Psoas muscle (tissue), 8 donors: ENCODE results near the gene CNIH3. TPM values are rescaled to one million over a fixed set of nuclear protein-coding genes. Genes with fewer than 3 reads are reported as not detected.

Experiments
- ATAC-seq, 4 donors: fragments of 200-7000 bp; cut with Tn5 transposase; one replicate each; pipeline ENCODE4 v1.9.1; 2020; ENCODE audit warnings: moderate library complexity in 3 of 4, mild to moderate bottlenecking in 2 of 4
- DNase-seq, 2 donors: peaks; one replicate each; pipeline ENCODE4 v3.0.0-alpha.2; 2020
- H3K27ac ChIP-seq: fragments of 200-600 bp; one replicate; pipeline ENCODE4 v1.8.0; 2022
- H3K27me3 ChIP-seq, 3 donors: fragments of 200-600 bp in 1 of 3; one replicate each; pipeline versions ENCODE4 v1.6.1 to v1.8.0; 2013 to 2022; ENCODE audit warnings: low read length in 2 of 3, mild to moderate bottlenecking in 2 of 3, moderate library complexity in 1 of 3; ENCODE audit not compliant: insufficient read depth in 3 of 3
- H3K36me3 ChIP-seq, 2 donors: fragments of 200-600 bp in 1 of 2; one replicate each; pipeline versions ENCODE4 v1.6.1 to v1.8.0; 2013 to 2022; ENCODE audit warnings: low read depth in 1 of 2, mild to moderate bottlenecking in 1 of 2, moderate library complexity in 1 of 2; ENCODE audit not compliant: insufficient read depth in 1 of 2
- H3K4me1 ChIP-seq: fragments of 200-600 bp; one replicate; pipeline ENCODE4 v1.8.0; 2022
- H3K4me3 ChIP-seq: fragments of 200-600 bp; one replicate; pipeline ENCODE4 v1.8.0; 2022; ENCODE audit warnings: mild to moderate bottlenecking
- H3K9me3 ChIP-seq: fragments of 200-600 bp; one replicate; pipeline ENCODE4 v1.8.0; 2022
- WGBS, 3 donors: extraction: QIAGEN DNeasy Blood & Tissue Kit; methylation state at CpG; one replicate each; pipeline versions ENCODE4 v1.1.6 to v1.1.7; 2013; 5-methylcytosine and 5-hydroxymethylcytosine counted together
- intact Hi-C, 2 donors: fragments of 100-400 bp; cut with DNase I; formaldehyde crosslinking; loops; one replicate each; pipeline versions ENCODE4 v1.11.0 to v1.14.2; 2022
- polyA plus RNA-seq, 3 donors: library from polyadenylated mRNA; stranded (reverse); fragments of 200-250 nt; gene quantifications; one replicate each; pipeline ENCODE4 v1.2.3, GENCODE V29; 2013
- total RNA-seq, 4 donors: library from RNA; stranded (reverse); fragmentation: NEBNext Ultra II Directional in 2 of 4; extraction: Animal tissue kit (Norgen Biotek cat#: 25700) in 2 of 4; gene quantifications; one replicate each; pipeline versions ENCODE4 v1.2.1 to v1.2.4, GENCODE V29; 2021 to 2023
- TF ChIP-seq, protein P1 (sequence below): fragments of 200-600 bp; IDR thresholded peaks from one replicate; pipeline ENCODE4 v1.8.0; 2022; ENCODE audit warnings: antibody characterized with exemption
- donor health status: healthy with polysubstance abuse.
- donor health status: DM: no; HTN: no; CAD: no; lungs with moderate emphysema.
- donor health status: Bipolar disorder and iron deficiency.
- donor health status: healthy.
- donor health status: DM: yes; HTN: yes; CAD: no.
- donor health status: DM: no; HTN: no; CAD: no.
- donor health status: DM: no; HTN: no; CAD: no.
- donor health status: DM: yes; HTN: yes; CAD: no.

The CNIH3 gene
- total and polyA plus RNA-seq, 7 donors, result 0.39 to 1.9 (median 1.2) TPM

- H3K9me3 ChIP-seq, result no peaks in the 10 kb centered on the region
- 87 to 97% (median 93%) methylated on average over 3 of the region's 3 CpGs for WGBS, 3 donors
- intact Hi-C loops, result no loop called here
- no peak for DNase-seq
- TF ChIP-seq, protein P1, sequence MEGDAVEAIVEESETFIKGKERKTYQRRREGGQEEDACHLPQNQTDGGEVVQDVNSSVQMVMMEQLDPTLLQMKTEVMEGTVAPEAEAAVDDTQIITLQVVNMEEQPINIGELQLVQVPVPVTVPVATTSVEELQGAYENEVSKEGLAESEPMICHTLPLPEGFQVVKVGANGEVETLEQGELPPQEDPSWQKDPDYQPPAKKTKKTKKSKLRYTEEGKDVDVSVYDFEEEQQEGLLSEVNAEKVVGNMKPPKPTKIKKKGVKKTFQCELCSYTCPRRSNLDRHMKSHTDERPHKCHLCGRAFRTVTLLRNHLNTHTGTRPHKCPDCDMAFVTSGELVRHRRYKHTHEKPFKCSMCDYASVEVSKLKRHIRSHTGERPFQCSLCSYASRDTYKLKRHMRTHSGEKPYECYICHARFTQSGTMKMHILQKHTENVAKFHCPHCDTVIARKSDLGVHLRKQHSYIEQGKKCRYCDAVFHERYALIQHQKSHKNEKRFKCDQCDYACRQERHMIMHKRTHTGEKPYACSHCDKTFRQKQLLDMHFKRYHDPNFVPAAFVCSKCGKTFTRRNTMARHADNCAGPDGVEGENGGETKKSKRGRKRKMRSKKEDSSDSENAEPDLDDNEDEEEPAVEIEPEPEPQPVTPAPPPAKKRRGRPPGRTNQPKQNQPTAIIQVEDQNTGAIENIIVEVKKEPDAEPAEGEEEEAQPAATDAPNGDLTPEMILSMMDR, result no peak
- no peak overlapping the region for H3K27ac ChIP-seq
- no peaks in the 10 kb centered on the region for H3K27me3 ChIP-seq
- H3K4me1 ChIP-seq, result peaks cover 7% of the 10 kb centered on the region
- no peak for ATAC-seq
- H3K4me3 ChIP-seq, result no peak overlapping the region
- no peaks in the 10 kb centered on the region for H3K36me3 ChIP-seq
These were observed 21.8 kb upstream of the CNIH3 start for GRCh38 chr1:224594360-224594759.

GRCh38 chr1:224594851-224595250, 21.3 kb upstream of the CNIH3 start:
- intact Hi-C loops, result no loop called here
- Histone ChIP-seq H3K36me3 (no peaks in the 10 kb centered on the region), H3K27me3 (no peaks in the 10 kb centered on the region), H3K27ac (no peak overlapping the region), H3K4me1 (peaks cover 7% of the 10 kb centered on the region), H3K4me3 (no peak overlapping the region), H3K9me3 (no peaks in the 10 kb centered on the region)
- TF ChIP-seq, protein P1, result no peak
- no peak for DNase-seq
- ATAC-seq, result no peak

DNA sequence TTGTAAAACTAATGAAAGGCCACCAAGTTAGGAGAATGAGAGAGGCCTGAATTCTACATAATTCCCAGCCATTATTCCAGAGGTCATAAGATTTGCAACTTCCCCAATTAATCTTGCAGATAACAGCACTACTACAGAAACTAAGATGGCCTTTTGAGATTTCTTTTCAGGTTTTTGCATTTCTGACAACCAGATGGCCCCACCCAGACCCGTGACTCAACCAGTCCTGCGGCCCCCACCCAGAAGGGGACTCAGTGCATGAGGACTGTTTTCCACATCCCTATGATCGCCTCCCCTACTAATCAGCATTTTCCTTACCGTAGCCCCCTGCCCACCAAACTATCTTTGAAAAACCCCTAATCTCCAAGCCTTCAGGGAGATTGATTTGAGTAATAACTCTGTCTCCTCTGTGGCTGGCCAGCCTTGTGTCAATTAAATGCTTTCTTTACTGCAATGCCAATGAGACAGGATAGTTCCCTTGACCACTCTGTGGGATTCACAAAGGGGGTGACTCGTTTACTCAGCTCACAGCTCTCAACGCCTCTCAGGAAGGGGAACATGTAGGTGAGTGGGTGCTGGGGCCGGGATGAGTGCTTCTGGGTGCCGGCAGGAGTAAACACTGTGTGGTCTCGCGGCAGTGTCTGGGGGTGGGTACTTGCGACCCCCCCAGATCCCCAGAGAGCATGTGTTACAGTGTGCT, 10.5 kb upstream of the CNIH3 start:
- no peak for DNase-seq
- no peak for ATAC-seq
- 92 to 93% (median 93%) methylated on average over 11 of the region's 11 CpGs for WGBS, 3 donors

DNA sequence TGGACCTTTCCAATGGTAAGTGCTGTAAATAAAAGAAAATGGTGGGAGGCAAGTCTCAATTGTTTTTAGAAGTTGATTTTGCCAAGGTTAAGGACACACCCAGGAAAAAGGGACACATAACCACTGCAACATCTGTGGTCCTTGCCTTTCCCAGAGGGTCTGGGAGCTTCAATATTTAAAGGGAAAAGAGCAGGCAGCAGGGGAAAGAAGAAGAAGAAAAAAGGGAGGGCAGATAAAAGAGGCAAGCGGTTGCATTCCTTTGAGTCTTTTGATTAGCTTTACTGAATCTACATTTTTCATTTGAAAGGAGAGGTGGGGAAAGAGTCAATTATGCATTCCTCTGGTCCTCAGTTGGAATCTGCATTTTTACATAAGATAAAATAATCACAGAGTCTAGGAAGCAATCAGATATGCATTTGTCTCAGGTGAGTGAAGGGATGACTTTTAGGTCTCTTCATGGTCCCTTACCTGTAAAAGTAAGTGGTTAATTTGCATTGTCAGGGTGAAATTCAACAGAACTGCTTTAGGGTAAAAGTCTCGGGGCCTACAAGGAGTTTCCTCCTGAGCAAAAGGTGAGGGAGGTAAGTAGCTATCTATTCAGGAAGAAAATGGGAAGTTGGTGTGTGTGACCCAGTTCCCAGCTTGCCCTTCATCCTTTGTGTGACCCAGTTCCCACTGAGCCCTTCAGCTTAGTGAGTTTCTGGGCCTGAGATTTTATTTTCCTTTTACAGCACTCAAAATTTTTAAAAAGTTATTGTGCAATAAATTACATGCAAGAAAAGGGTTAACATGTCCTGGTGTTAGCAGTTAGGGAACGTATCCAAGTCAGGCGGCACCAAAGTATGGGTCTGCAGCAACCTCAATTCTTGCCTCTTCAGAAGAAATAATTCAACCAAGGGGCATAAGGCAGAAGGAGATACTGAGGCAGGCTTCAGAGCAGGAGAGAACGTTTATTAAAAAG, 8.6 kb upstream of the CNIH3 start:
- Histone ChIP-seq H3K4me3 (no peak overlapping the region), H3K4me1 (peaks cover 3% of the 10 kb centered on the region), H3K9me3 (no peaks in the 10 kb centered on the region), H3K27ac (no peak overlapping the region), H3K27me3 (no peaks in the 10 kb centered on the region), H3K36me3 (no peaks in the 10 kb centered on the region)
- no peak for DNase-seq
- intact Hi-C loops, result loop anchor here in 1 of 2 donors (2.0 kb wide), 1 partner anchor 19 kb away; no protein-coding TSS in a partner anchor
- ATAC-seq, result no peak
- TF ChIP-seq, protein P1, result no peak
- WGBS, 3 donors, result 44 to 53% (median 48%) methylated on average over 5 of the region's 5 CpGs

More for the DNA sequence above, 10.5 kb upstream of the CNIH3 start:
- H3K4me1 ChIP-seq, result peaks cover 3% of the 10 kb centered on the region
- H3K27ac ChIP-seq, result no peak overlapping the region
- no peaks in the 10 kb centered on the region for H3K9me3 ChIP-seq
- TF ChIP-seq, protein P1, result no peak
- intact Hi-C loops, result no loop called here
- H3K36me3 ChIP-seq, result no peaks in the 10 kb centered on the region
- H3K4me3 ChIP-seq, result no peak overlapping the region
- no peaks in the 10 kb centered on the region for H3K27me3 ChIP-seq
